Keratinocyte (primary cell): ENCODE measurements around the gene WAS. TPM values are rescaled to one million over a fixed set of nuclear protein-coding genes. Genes with fewer than 3 reads are reported as not detected.

Experiments used
- DNase-seq: peaks from one replicate; pipeline ENCODE4 v3.0.0-alpha.2; 2011; ENCODE audit warnings: low read depth, missing footprints, low spot score
- FAIRE-seq: peaks from 2 replicates; lab custom pipeline; 2011; peaks lifted over from hg19 to GRCh38; lab: Jason Lieb, UNC
- H2AFZ ChIP-seq: 2 replicates; pipeline ENCODE4 v1.6.0; 2012; ENCODE audit warnings: low read length, control low read depth, inconsistent platforms; ENCODE audit not compliant: control insufficient read depth
- H3K27ac ChIP-seq: 2 replicates; pipeline ENCODE4 v1.5.1; 2011; ENCODE audit warnings: low read length; ENCODE audit not compliant: control insufficient read depth, insufficient read depth
- H3K27me3 ChIP-seq: 3 replicates; pipeline ENCODE4 v1.6.0; 2011; ENCODE audit warnings: low read length; ENCODE audit not compliant: control insufficient read depth, insufficient read depth; ENCODE audit errors: extremely low read depth
- H3K36me3 ChIP-seq, 2 experiments: 2 replicates in 1 of 2; 3 replicates in 1 of 2; pipeline ENCODE4 v1.5.1; 2011; ENCODE audit warnings: low read length in 2 of 2, mild to moderate bottlenecking in 1 of 2; ENCODE audit not compliant: control insufficient read depth in 2 of 2, insufficient read depth in 2 of 2; ENCODE audit errors: extremely low read depth in 1 of 2
- H3K4me1 ChIP-seq: 3 replicates; pipeline ENCODE4 v1.5.1; 2011; ENCODE audit warnings: low read length; ENCODE audit not compliant: control insufficient read depth, insufficient read depth; ENCODE audit errors: extremely low read depth
- H3K4me2 ChIP-seq: 3 replicates; pipeline ENCODE4 v1.6.0; 2011; ENCODE audit warnings: low read depth, low read length; ENCODE audit not compliant: control insufficient read depth, insufficient read depth; ENCODE audit errors: extremely low read depth
- H3K4me3 ChIP-seq, 3 experiments: fragments of 200-600 bp in 1 of 3; sonication (generic) in 1 of 3; 2 replicates in 2 of 3; 3 replicates in 1 of 3; pipeline ENCODE4 v1.5.1; 2011 to 2016; ENCODE audit warnings: low read length in 3 of 3, mild to moderate bottlenecking in 3 of 3, control low read depth in 2 of 3, inconsistent platforms in 1 of 3, low read depth in 1 of 3, mixed read lengths in 1 of 3, mixed run types in 1 of 3, moderate library complexity in 1 of 3; ENCODE audit not compliant: control insufficient read depth in 2 of 3, insufficient read depth in 2 of 3; ENCODE audit errors: extremely low read depth in 1 of 3
- H3K79me2 ChIP-seq: 2 replicates; pipeline ENCODE4 v1.6.0; 2012; ENCODE audit warnings: low read length; ENCODE audit not compliant: control insufficient read depth, insufficient read depth
- H3K9ac ChIP-seq: 3 replicates; pipeline ENCODE4 v1.6.0; 2011; ENCODE audit warnings: low read length; ENCODE audit not compliant: control insufficient read depth, insufficient read depth; ENCODE audit errors: extremely low read depth
- H3K9me1 ChIP-seq: 3 replicates; pipeline ENCODE4 v1.6.0; 2011; ENCODE audit warnings: low read length; ENCODE audit not compliant: control insufficient read depth, insufficient read depth; ENCODE audit errors: extremely low read depth
- H3K9me3 ChIP-seq: 2 replicates; pipeline ENCODE4 v1.5.1; 2012; ENCODE audit warnings: low read depth, low read length; ENCODE audit not compliant: control insufficient read depth
- H4K20me1 ChIP-seq: 3 replicates; pipeline ENCODE4 v1.6.0; 2011; ENCODE audit warnings: low read length; ENCODE audit not compliant: control insufficient read depth, insufficient read depth; ENCODE audit errors: extremely low read depth
- EZH2 ChIP-seq: IDR thresholded peaks from one replicate; pipeline ENCODE4 v1.6.1; 2012; ENCODE audit warnings: inconsistent platforms, mild to moderate bottlenecking, low read length, moderate library complexity
- dilution Hi-C: fragments of 300-500 bp; cut with MboI; formaldehyde crosslinking; loops from one replicate; pipeline ENCODE4 v1.7.0; 2020; ENCODE audit warnings: low sequenced_read_pairs; ENCODE audit not compliant: extremely low pct_ligation_motif_present
- polyA plus RNA-seq, 5 experiments: library from polyadenylated mRNA; depleted of rRNA in 3 of 5; stranded (reverse) in 3 of 5; stranded (forward) in 1 of 5; unstranded in 1 of 5; fragments of >200 nt; gene quantifications; 1 replicate in 1 of 5; 2 replicates in 3 of 5; 3 replicates in 1 of 5; pipeline versions ENCODE4 v1.2.1 to v1.2.3, GENCODE V29; 2011 to 2012; ENCODE audit warnings: missing spikeins in 2 of 5, low read depth in 1 of 5, low replicate concordance in 1 of 5
- TF ChIP-seq, protein P1 (sequence below), 3 experiments: IDR thresholded peaks in 1 of 3; conservative IDR thresholded peaks in 1 of 3; optimal IDR thresholded peaks in 1 of 3; 2 replicates in 2 of 3; 3 replicates in 1 of 3; pipeline versions ENCODE3 to v1.5.1; 2011; ENCODE audit warnings: low read length in 3 of 3, mild to moderate bottlenecking in 3 of 3, moderate library complexity in 2 of 3, control low read depth in 1 of 3, inconsistent platforms in 1 of 3; ENCODE audit not compliant: insufficient read depth in 2 of 3; ENCODE audit errors: extremely low read depth in 1 of 3

The WAS gene
- polyA plus RNA-seq, 1 donor (not counting 4 experiments of a cell fraction or from before 2014, with no cell fraction given), result 0.07 TPM

DNA sequence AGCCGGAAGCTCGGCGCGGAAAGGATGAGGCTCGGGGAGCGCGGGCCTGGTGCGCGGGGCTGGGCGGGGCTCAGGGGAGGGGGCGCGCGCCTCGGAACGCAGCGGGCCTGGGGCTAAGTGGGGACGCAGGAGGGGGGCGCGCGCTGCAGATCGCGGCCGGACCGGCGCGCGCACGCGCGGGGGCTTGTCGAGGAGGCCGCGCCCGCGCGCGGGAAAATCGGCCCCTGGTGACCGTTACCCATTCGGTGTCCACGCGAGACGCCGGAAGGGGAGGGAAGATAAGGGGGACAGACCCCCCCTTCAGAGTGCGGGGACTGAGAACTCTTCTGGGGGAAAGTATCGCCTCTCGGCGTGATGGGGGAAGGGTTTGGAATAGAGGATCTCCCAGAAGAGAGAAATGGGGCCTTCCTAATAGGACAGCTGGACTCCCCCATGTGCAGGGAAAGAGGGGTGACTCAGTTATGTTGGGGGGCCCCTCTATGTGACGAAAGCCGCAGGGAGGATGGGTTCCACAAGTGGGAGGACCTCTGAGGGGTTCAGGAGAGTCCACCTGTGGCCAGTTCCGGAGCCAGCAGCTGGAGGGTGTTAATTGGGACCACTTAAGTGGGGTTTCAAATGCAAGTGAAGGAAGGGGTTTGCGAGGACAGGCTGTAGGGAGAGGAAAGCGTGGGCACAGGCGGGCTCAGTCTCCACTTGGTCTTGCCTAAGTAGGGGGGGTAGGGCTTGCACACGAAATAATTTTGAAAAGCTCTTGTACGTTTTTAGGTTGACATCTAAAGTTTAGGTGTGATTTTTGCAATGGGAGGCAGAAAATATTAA, 13.5 kb downstream of the WAS start:
- Histone ChIP-seq H3K4me1 (peaks cover 8% of the 10 kb centered on the region), H3K4me3 (peak overlapping the region; percentile 52 to 72 (median 62)), H3K9ac (peak overlapping the region; percentile 75), H2AFZ (no peak overlapping the region), H3K9me1 (no peaks in the 10 kb centered on the region), H3K79me2 (peaks cover 23% of the 10 kb centered on the region), H4K20me1 (no peaks in the 10 kb centered on the region), H3K4me2 (peak overlapping the region; percentile 83), H3K27ac (peak overlapping the region; percentile 62), H3K27me3 (no peaks in the 10 kb centered on the region), H3K36me3 (peaks cover 0 to 2% of the 10 kb centered on the region in 2 experiments), H3K9me3 (no peaks in the 10 kb centered on the region)
- dilution Hi-C loops, result no loop called here
- DNase-seq (no peak), FAIRE-seq (no peak)
- TF ChIP-seq EZH2, result no peak
- TF ChIP-seq, protein P1, sequence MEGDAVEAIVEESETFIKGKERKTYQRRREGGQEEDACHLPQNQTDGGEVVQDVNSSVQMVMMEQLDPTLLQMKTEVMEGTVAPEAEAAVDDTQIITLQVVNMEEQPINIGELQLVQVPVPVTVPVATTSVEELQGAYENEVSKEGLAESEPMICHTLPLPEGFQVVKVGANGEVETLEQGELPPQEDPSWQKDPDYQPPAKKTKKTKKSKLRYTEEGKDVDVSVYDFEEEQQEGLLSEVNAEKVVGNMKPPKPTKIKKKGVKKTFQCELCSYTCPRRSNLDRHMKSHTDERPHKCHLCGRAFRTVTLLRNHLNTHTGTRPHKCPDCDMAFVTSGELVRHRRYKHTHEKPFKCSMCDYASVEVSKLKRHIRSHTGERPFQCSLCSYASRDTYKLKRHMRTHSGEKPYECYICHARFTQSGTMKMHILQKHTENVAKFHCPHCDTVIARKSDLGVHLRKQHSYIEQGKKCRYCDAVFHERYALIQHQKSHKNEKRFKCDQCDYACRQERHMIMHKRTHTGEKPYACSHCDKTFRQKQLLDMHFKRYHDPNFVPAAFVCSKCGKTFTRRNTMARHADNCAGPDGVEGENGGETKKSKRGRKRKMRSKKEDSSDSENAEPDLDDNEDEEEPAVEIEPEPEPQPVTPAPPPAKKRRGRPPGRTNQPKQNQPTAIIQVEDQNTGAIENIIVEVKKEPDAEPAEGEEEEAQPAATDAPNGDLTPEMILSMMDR (optimal IDR thresholded peaks at IDR 0.05 in 1 of 3, IDR thresholded peaks at IDR 0.05 in 1 of 3, conservative IDR thresholded peaks at IDR 0.05 in 1 of 3; ENCODE audit: extremely low read depth in 1 of 3, insufficient read depth in 2 of 3, low read length in 3 of 3), result no peak

DNA sequence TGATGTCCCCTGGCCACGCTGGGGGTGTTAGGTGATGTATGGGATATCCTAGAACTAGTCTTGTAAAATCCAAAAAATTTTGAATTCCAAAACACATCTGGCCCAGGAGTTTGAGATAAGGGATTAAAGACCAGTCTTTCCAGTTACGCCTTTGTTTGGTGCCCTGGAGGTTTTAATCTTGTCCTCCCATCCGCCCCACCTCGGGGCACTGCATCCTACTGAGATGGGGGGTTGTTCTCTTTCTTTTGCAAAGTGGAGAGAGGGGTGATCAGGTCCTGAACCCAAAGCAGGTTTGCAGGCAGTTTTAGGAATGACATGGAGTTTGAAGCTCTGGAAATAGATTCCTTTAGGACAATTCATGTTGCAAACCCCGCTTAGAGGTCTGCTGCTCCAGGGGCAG, 14.7 kb downstream of the WAS start:
- Histone ChIP-seq H3K9me1 (no peaks in the 10 kb centered on the region), H3K4me2 (no peak overlapping the region), H2AFZ (no peak overlapping the region), H4K20me1 (no peaks in the 10 kb centered on the region), H3K79me2 (peaks cover 24% of the 10 kb centered on the region), H3K4me3 (no peak overlapping the region), H3K27ac (no peak overlapping the region), H3K9me3 (no peaks in the 10 kb centered on the region), H3K36me3 (peaks cover 0 to 2% of the 10 kb centered on the region in 2 experiments), H3K27me3 (no peaks in the 10 kb centered on the region), H3K9ac (no peak overlapping the region), H3K4me1 (peaks cover 10% of the 10 kb centered on the region)
- no peak for FAIRE-seq
- DNase-seq, result no peak
- dilution Hi-C loops, result no loop called here
- TF ChIP-seq, protein P1 (optimal IDR thresholded peaks at IDR 0.05 in 1 of 3, IDR thresholded peaks at IDR 0.05 in 1 of 3, conservative IDR thresholded peaks at IDR 0.05 in 1 of 3; ENCODE audit: extremely low read depth in 1 of 3, insufficient read depth in 2 of 3, low read length in 3 of 3), result no peak
- TF ChIP-seq EZH2, result no peak
